Ascending aorta (tissue), 2 donors: Measurements from ENCODE around the gene HPCA. TPM values are rescaled to one million over a fixed set of nuclear protein-coding genes. Genes with fewer than 3 reads are reported as not detected.

ENCODE experiments used
- DNase-seq, 2 donors: peaks; one replicate each; pipeline ENCODE4 v3.0.0-alpha.2; 2019; ENCODE audit warnings: low spot score in 2 of 2
- H3K27ac ChIP-seq, 2 donors: fragments of 200-600 bp; sonication (generic); one replicate each; pipeline ENCODE4 v1.5.1; 2016 to 2017; ENCODE audit warnings: mild to moderate bottlenecking in 1 of 2
- H3K27me3 ChIP-seq: fragments of 200-600 bp; sonication (generic); one replicate; pipeline ENCODE4 v1.5.1; 2017
- H3K36me3 ChIP-seq, 2 donors: fragments of 200-600 bp; sonication (generic); one replicate each; pipeline ENCODE4 v1.5.1; 2016
- H3K4me1 ChIP-seq, 2 donors: fragments of 200-600 bp; sonication (generic); one replicate each; pipeline ENCODE4 v1.5.1; 2016 to 2017; ENCODE audit warnings: mild to moderate bottlenecking in 1 of 2
- H3K4me3 ChIP-seq, 2 donors: fragments of 200-600 bp; sonication (generic); one replicate each; pipeline ENCODE4 v1.5.1; 2016 to 2017; ENCODE audit warnings: mild to moderate bottlenecking in 1 of 2
- H3K9me3 ChIP-seq, 2 donors: fragments of 200-600 bp; sonication (generic); one replicate each; pipeline ENCODE4 v1.5.1; 2016
- intact Hi-C: fragments of 100-400 bp; cut with DNase I; formaldehyde crosslinking; loops from one replicate; pipeline ENCODE4 v1.15.1; 2023
- total RNA-seq: library from RNA; depleted of rRNA; stranded (reverse); fragments of >200 nt; gene quantifications from one replicate; pipeline ENCODE4 v1.1.0, GENCODE V29; 2016
- TF ChIP-seq, protein P1 (sequence below), 3 experiments: fragments of 200-600 bp in 2 of 3; fragments of 450-650 bp in 1 of 3; sonication (generic) in 2 of 3; IDR thresholded peaks; one replicate each; pipeline ENCODE4 v1.5.1; 2016 to 2019; ENCODE audit warnings: antibody characterized with exemption in 3 of 3, mild to moderate bottlenecking in 1 of 3, moderate library complexity in 1 of 3

HPCA gene
- total RNA-seq, 1 donor from 2014 or later = not detected

- intact Hi-C loops = no loop called here
- Histone ChIP-seq H3K27me3 (no peaks in the 10 kb centered on the region), H3K9me3 (no peaks in the 10 kb centered on the region), H3K27ac (peak overlapping the region in 1 of 2 donors; percentile 1), H3K4me1 (no peaks in the 10 kb centered on the region), H3K4me3 (no peak overlapping the region), H3K36me3 (peaks cover 75 to 86% of the 10 kb centered on the region in 2 donors)
- TF ChIP-seq, protein P1, sequence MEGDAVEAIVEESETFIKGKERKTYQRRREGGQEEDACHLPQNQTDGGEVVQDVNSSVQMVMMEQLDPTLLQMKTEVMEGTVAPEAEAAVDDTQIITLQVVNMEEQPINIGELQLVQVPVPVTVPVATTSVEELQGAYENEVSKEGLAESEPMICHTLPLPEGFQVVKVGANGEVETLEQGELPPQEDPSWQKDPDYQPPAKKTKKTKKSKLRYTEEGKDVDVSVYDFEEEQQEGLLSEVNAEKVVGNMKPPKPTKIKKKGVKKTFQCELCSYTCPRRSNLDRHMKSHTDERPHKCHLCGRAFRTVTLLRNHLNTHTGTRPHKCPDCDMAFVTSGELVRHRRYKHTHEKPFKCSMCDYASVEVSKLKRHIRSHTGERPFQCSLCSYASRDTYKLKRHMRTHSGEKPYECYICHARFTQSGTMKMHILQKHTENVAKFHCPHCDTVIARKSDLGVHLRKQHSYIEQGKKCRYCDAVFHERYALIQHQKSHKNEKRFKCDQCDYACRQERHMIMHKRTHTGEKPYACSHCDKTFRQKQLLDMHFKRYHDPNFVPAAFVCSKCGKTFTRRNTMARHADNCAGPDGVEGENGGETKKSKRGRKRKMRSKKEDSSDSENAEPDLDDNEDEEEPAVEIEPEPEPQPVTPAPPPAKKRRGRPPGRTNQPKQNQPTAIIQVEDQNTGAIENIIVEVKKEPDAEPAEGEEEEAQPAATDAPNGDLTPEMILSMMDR (IDR thresholded peaks at IDR 0.05) = no peak
- DNase-seq = no peak
Measured at GRCh38 chr1:32939655-32940371, 53.5 kb downstream of the HPCA start.

DNA sequence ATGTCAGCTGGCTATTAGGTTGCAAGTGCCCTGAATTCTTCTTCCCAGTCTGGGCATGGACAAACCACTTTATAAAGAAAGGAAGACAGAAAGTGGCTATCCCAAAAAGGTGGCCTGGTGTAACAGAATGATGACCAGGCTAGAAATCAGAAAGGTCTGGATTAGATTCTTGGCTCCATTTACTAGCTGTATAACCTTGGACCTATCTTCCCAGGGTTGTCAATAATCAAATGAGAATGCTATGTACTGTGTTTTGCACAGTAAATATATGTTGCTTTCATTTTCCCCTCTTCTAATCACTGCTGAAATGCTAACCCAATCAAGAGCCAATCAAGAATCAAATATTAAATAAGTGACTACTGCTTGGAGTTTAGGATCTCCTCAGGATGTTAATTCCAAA, 57.9 kb downstream of the HPCA start:
- TF ChIP-seq, protein P1 (IDR thresholded peaks at IDR 0.05) = no peak
- intact Hi-C loops = no loop called here
- peaks cover 10 to 33% of the 10 kb centered on the region in 2 donors for H3K4me1 ChIP-seq
- peaks cover 55 to 60% of the 10 kb centered on the region in 2 donors for H3K36me3 ChIP-seq
- no peak overlapping the region for H3K4me3 ChIP-seq
- no peak for DNase-seq
- peak overlapping the region in 1 of 2 donors; percentile 8 for H3K27ac ChIP-seq
- no peaks in the 10 kb centered on the region for H3K9me3 ChIP-seq
- H3K27me3 ChIP-seq = no peaks in the 10 kb centered on the region

Other genes starting within 250 kb of the HPCA start
- 3.0 TPM for gene ZBTB8OS, start 235.9 kb upstream of the HPCA start, total RNA-seq
- 45.4 TPM for gene RBBP4, start 235.3 kb upstream of the HPCA start, total RNA-seq
- 87.3 TPM for gene SYNC, start 183.7 kb upstream of the HPCA start, total RNA-seq
- 48.9 TPM for gene YARS1, start 69.1 kb upstream of the HPCA start, total RNA-seq
- 1.6 TPM for gene S100PBP, start 68.8 kb upstream of the HPCA start, total RNA-seq
- gene FNDC5, start 15.6 kb upstream of the HPCA start, total RNA-seq = 8.9 TPM
- 60.9 TPM for gene TMEM54, start 14.9 kb downstream of the HPCA start, total RNA-seq
- gene RNF19B, start 78.3 kb downstream of the HPCA start, total RNA-seq = 40.0 TPM
- 68.4 TPM for gene AK2, start 150.4 kb downstream of the HPCA start, total RNA-seq
- 3.5 TPM for gene AZIN2, start 194.7 kb downstream of the HPCA start, total RNA-seq